ENCODE results near the gene GCN1.

GCN1 gene

GRCh38 chr12:120121766-120122293, 72.7 kb downstream of the GCN1 start:
- FAIRE-seq: peak; percentile 88
- no peak for DNase-seq (ENCODE audit: insufficient read length, low spot score)

DNA sequence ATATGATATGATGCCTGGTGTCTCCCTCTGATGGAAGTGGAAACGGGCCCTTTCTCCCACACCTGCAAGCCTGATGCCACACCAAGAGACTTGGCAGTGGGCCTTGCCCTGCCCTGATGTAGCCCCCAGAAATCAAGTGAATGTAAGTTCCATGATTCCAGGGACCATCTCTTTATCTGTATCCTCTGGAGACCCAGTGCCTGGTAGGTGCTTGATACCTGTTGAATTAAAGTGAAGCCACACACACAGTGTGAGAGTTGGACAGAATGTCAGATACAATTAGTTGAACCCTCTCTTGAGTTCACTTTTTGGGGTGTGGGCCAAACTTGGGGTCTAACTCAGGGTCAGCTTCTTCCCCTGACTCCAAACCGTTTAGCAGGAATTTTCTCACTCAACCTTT, 73.2 kb downstream of the GCN1 start:
- no peak for DNase-seq (ENCODE audit: insufficient read length, low spot score)
- peak; percentile 4 for FAIRE-seq

DNA sequence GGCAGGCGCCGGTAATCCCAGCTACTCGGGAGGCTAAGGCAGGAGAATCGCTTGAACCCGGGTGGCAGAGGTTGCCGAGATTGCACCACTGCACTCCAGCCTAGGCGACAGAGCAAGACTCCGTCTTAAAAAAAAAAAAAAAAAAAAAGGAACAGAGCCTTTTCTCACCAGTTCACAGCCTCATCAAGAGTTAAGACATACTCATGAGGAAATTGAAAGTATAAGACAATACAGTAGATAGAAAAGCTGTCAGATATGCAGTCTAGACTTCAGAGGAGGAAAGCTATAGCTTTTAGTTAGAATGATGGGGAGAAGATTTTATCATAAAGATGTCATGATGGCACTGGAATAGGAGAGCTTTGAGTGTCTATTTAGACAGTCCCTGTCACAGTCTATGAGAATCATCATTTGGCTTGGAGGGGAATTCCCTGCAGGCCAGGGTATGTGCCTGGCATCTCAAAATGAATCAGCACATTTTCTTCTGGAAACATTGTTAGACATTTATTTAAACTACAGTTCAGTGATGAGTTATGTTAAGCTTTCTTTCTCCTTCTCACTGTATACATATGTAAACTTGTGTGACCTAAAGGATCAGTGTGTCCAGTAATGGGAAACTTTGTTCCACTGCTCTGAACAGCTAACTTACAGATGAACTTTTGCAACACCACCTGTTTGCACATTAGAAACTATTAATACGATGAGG, 75.1 kb downstream of the GCN1 start:
- FAIRE-seq (peak; percentile 70), DNase-seq (ENCODE audit: insufficient read length, low spot score) (no peak)

GRCh38 chr12:120118321-120119061, 76.0 kb downstream of the GCN1 start:
- no peak for DNase-seq (ENCODE audit: insufficient read length, low spot score)
- no peak for FAIRE-seq

DNA sequence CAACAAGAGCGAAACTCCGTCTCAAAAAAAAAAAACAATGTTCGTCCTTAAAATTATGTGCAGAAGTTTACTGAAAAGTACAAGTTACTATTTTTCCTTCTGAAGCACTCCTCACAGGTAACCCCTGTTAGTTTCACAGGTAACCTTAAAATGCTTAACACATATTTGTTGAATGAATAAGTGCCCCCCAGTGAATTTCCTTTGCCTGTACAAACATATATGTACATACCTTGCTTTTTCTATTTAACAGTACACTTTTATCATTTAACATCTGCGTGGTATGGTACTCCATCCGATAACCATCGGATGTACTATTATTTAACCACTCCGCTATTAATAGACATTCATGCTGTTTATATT, 76.6 kb downstream of the GCN1 start:
- FAIRE-seq (no peak), DNase-seq (ENCODE audit: insufficient read length, low spot score) (no peak)

DNA sequence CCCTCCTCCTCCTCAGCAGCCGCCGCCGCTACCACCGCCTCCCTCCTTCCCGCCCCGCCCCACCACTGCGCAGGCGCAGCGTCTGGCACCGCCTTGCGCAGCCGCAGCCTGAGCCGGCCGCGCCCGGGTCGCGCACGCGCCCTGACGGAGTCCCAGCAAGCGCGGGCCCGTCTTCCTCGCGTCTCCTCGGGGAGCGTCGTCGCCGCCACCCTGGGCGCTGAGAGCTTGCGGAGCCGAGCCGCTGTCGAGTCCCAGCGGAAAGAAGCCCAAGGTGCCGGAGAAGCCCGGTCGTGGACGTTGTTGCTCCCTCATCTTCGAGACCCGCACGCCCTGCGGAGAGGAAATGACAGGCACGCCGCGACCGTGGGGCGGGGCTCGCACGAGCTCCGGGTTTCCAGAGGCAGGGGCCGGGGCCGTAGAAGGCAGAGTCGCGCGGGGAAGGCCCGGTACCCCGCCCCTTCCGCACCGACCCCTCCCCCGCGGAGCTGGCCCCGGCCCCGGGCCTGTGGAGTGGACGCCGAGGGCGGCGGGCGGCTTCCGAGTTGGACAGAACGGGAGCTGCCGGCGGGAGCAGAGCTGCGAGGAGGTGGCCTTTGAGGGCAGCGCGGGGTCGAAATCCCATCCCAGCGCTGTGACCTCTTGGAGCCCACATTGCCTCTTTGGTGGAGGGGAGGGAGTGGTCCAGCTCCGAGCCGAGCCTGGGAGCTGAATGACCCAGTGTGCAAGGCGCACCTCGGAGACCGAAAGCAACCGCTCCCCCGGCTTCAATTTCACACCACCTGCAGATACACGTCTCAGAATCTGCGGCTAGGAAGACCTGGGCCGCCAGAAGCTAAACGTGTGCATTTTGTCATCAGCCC, 77.5 kb downstream of the GCN1 start:
- FAIRE-seq: peak; percentile 59
- peak; percentile 91 for DNase-seq (ENCODE audit: insufficient read length, low spot score)

DNA sequence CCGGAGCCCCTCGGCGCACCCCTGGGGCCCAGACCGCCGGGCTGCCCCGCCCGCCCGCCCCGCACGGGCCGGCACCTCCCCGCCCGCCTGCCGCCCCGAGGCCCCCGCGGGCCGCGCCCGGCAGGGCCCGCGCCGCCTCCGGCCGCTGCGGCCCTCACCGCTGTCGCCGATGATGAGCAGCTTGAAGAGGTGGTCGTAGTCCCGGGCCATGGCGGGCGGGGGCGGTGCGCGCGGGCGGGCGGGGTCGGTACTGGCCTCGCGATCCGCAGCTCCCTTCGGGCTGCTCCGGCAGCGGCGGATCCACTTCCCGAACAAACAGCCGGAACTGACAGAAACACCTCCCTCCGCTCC, 78.1 kb downstream of the GCN1 start, which contains the start of gene RAB35:
Gene RAB35 (minus strand): TSS at position 313 of the 351 bp plus-strand sequence. CDS start 103 bp downstream, at position 210.
- DNase-seq (ENCODE audit: insufficient read length, low spot score): no peak
- FAIRE-seq: no peak

- no peak for DNase-seq (ENCODE audit: insufficient read length, low spot score)
- FAIRE-seq: no peak
Measured at GRCh38 chr12:120115692-120116440, 78.6 kb downstream of the GCN1 start.

DNA sequence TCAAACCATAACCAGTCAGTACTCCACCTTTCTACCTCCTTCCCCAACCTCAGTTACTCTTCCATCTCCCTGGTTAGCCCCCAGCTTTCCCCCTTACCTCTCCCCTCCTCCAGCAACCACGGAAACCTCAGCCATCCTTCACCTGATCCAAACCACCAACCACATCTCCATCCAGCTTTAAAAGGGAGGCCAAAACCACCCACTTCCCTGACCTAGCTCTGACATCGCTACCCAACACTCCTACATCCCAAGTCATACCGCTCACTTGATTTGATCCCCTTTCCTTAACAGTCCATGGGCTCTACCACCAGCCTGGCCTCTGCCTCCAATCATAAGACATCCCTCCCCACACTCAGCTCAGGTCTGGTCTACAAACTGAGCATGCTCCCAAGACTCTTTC, 79.4 kb downstream of the GCN1 start:
- DNase-seq (ENCODE audit: insufficient read length, low spot score) (no peak), FAIRE-seq (no peak)

DNA sequence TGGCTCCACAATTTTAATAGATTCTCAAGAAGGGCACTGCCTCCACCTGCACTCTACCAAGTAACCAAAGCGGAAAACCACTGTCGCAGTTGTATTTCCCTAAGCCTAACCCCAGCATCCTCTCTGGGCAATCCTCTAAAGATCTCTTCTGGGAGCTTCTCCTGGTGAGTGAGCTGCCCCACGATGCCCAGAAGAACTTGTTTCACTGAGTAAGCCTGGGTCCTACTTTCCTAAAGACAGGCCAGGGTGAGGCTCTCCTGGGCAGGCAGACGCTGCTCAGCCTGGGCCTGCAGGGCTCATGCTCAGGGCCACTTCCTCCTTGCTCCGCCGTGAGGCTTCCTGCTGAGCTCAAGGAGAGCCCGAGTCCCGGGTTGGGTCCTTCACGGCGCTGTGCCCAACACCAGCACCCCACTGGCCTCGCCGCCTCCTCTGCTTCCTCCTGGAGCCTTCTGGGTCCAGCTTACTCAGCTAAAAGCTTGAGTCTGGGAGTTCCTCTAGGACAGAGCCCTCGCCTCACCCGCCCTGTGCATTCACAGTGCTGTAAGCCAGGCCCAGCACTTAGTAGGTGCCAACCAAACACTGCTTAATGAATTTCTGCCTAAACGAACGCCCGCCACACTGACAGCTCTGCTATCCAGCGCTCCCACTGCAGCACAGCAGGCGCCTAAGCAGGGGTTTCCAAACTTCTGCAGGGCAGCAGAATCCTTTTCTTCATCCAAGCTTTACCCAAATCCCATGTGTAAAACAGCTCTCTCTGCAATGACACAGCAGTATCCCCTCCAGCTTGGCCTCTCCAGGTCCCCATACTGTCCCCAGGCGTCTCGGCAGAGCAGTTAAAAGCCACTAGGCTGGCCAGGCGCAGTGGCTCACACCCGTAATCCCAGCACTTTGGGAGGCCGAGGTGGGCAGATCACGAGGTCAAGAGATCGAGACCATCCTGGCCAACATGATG, 83.7 kb downstream of the GCN1 start:
- no peak for DNase-seq (ENCODE audit: insufficient read length, low spot score)

DNA sequence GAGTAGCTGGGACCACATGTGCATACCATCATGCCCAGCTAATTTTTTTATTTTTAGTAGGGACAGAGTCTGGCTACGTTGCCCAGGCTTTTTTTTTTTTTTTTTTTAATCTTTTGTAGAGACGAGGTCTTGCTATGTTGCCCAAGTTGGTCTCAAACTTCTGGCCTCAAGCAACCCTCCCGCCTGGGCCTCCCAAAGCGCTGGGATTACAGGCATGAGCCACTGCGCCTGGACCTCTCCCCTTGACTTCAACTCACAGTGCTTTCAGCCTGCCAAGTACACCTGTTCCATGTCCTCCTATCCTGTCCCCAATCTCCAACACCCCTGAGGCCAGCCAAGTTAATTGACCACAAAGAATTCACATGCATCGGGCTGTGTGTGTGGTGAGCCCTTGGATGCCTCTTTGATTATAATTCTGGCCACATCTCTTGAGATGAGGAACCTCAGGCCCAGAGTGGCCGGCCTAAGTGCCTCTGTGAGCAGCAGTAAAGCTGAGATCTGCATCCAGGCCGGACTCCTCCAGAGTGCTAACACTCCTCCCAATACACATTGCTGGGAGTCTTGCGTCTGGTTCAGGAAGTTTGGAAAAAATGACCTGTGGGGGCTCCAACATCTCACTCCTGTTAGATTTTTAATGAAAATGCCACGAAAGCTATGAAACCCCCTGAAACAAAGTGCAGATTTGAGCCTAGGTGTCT, 84.8 kb downstream of the GCN1 start:
- FAIRE-seq (no peak), DNase-seq (ENCODE audit: insufficient read length, low spot score) (no peak)

More for the DNA sequence above, 83.7 kb downstream of the GCN1 start:
- FAIRE-seq: peak; percentile 94

DNA sequence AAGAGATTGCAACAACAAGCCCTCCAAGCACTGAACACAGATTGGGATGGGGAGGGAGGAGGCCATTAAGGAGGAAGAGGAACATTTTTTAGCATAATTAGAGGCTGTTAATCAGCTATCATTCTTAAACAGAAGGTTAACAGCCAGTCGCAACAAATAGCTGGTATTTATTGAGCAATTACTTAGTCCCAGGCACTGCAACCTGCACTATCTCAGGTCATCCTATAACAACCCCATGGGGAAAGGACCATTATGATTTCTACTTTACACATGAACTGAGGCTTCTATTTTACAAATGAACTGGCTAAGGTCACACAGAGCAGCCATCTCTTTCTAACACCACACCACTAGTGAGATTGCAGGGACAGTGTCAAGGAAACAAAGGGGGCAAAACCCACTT, 88.4 kb downstream of the GCN1 start:
- DNase-seq (ENCODE audit: insufficient read length, low spot score): no peak
- no peak for FAIRE-seq

DNA sequence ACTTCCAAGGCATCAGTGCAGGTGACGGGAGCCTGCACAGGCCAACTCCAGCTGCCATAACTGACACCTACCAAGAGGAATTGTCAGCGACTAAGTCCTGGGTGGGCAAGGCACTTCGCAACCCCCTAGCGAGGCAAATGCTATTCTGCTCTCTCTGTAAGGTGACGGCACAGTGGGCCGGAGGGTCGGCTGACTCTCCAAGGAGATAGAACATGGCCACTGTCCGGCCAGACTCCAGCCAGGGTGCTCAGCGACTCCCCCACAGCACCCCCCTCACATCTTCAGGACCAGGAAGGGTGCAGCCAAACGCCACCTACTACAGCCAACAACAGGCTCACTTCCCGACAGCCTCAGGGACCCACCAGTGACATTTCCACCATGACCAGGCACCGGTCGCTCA, 91.1 kb downstream of the GCN1 start:
- DNase-seq (ENCODE audit: insufficient read length, low spot score) (no peak), FAIRE-seq (no peak)

DNA sequence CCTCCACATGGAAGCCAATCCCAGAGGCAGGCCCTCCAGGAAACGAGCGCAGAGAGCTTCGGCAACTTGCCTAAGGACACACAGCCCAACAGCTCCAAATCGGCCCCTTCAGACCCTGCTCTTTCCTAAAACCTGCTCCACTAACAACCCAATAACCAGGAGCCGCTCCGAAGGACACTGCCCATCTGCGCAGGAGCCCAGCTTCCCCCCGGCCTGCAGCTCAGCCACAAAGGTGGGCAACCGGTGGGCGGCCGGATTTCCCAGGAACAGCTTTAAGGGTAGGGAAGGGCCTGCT, 91.5 kb downstream of the GCN1 start:
- FAIRE-seq: no peak

DNA sequence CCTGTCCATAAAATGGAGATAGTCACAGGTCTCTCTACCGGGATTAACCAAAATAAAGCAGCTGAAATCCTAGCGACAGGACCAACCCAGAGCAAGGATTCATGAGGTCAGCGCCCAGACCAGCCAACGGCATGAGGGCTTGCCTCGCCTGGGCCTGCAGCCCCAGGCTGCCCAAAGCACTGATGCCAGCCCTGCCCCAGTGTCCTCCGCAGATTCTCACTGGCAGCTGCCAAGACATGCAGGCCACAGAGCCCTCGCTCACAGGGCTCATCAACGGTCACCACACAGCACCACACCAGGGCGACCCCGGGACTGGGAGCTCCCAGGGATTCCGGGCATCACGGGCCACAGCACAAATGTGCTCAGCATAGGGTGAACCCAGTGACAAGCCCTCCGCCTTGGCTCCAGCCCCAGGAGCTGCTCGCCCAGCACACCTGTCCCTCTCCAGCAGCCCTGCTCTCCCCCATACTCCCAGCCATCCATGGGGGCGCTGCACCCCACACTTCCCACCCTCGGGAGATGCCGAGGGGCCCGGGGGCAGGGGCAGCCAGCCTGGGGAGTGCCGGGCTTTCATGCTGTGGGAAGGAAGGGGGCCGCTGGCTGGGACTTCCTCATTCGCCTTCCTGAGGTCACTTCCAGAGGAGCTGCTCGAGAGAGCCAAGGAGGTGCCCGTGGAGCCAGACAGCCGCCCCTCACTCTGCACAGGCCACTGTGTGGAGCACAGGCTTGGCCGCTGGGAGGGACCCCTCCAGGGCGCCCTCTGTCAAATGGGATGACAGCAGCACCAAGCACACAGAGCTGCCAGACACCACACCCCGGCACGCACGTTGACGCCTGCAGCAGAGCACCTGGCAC, 92.1 kb downstream of the GCN1 start:
- no peak for DNase-seq (ENCODE audit: insufficient read length, low spot score)
- no peak for FAIRE-seq

More for the DNA sequence above, 91.5 kb downstream of the GCN1 start:
- no peak for DNase-seq (ENCODE audit: insufficient read length, low spot score)

GRCh38 chr12:120101617-120102016, 92.9 kb downstream of the GCN1 start:
- no peak for DNase-seq (ENCODE audit: insufficient read length, low spot score)
- FAIRE-seq: no peak

GRCh38 chr12:120101182-120101581, 93.3 kb downstream of the GCN1 start:
- DNase-seq (ENCODE audit: insufficient read length, low spot score): peak; percentile 65
- FAIRE-seq: peak; percentile 84

- DNase-seq (ENCODE audit: insufficient read length, low spot score): no peak
- FAIRE-seq: no peak
Measured at GRCh38 chr12:120100630-120101029, 93.9 kb downstream of the GCN1 start.
